GM12874 (cell line): ENCODE measurements around the gene FBXO22.

Source experiments
- CTCF ChIP-seq: IDR thresholded peaks from 2 replicates; pipeline ENCODE4 v1.5.1; 2011; ENCODE audit warnings: low read depth, mild to moderate bottlenecking, control low read depth, low read length, moderate library complexity; ENCODE audit not compliant: insufficient read depth

Gene FBXO22

GRCh38 chr15:75868019-75868418, 35.7 kb upstream of the FBXO22 start:
- TF ChIP-seq CTCF = no peak

DNA sequence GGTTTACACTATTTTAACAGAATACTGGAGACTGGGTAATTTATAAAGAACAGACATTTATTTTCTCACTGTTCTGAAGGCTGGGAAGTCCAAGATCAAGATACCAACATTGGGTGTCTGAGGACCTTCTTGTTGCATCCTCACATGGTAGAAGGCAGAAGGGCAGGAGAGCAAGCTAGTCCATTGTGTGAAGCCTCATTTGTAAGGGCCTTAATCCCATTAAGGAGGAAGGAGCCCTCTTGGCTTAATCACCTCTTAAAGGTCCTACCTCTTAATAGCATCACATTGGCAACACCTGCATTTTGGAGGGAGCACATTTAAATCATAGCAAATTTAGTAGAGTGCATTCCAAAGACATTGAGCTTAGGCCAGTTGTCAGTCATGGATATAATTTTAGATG, 34.2 kb upstream of the FBXO22 start:
- no peak for TF ChIP-seq CTCF

DNA sequence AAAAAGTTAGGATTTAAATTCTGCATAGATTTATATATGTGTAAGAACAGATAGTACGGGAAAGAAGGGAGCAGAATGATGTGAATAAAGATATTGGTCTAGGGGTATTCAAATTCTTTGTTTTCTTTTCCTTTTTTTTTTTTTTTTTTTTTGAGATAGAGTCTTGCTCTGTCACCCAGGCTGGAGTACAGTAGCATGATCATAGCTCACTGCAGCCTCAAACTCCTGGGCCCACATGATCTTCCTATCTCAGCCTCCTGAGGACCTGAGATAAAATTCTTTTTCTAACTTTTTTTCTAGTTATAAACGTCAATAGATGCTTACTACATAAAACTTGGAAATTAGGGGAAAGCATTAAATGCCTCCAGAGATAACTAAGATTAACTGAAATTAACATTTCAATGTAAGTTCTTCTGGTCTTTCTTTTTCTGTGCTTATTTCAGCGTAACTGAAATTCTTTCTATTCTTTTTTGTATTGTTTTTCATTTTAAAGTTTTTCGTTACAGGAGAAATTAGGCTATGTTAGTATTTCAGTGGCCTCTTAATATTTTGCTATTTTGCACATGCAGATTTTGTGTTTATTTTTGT, 31.2 kb upstream of the FBXO22 start:
- no peak for TF ChIP-seq CTCF

DNA sequence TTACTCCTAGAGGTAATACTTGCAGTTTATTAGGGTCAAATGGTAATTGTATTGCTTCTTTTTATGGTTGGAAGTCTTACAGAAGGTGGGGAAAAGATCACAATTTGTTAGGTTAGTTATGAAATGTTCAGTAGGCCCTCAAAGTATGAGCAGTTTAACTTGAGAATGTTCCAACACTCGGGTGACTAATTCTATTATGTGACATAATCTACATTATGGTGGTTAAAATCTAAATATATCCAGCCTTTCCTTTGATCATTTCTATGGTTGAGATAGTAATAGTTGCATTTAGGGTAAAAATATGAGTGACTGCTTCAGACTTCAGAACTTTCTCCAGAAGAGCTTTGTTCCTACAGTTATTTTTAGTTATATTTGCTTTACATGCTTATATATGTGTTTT, 19.6 kb upstream of the FBXO22 start:
- no peak for TF ChIP-seq CTCF

DNA sequence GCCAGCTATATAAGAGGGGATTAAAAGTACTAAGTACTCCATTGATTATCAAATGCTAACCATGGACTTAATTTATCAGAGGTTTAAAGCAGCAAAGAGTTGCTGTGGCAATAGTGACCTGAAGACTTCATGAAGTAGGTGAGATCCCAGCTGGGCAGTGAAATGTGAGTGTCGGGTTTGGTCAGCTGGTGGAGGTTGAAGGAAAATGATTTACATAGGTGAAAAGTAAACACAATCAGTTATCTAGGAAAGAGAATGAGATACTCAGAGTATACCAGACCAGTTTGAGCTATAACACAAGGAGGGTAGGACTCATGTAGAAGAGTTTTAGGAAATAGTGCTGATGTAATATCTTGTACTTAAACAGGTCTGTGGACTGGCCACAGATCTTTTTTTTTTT, 16.5 kb upstream of the FBXO22 start:
- TF ChIP-seq CTCF = no peak

DNA sequence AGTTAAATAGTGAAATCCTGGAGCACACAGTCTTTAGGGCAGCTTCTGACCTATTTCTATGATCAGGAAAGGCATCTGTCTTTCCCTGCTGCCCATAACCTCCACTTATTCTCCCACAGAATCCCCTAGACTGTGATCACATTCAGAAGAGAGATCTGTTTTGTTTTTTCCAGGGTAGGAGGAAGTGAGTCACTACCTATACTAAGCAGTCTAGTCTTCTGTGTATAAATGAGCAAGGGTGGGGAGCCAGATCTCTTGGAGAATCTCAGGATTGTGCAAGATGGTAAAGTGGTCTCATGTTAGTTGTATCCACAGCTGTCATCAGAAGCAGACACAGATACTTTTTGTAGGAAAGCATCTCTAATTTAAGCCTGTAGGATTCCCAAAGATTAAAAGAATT, 11.8 kb upstream of the FBXO22 start:
- no peak for TF ChIP-seq CTCF

GRCh38 chr15:75895731-75896130, 7.9 kb upstream of the FBXO22 start:
- no peak for TF ChIP-seq CTCF
